ENCODE results near the gene SEC11C.
"Not testable (repeated sequence)": the region's sequence is repeated elsewhere in the genome, so short reads cannot be mapped to it uniquely, and the experiment has no call there.

SEC11C gene

GRCh38 chr18:59139615-59140301 is at the start of gene SEC11C:
Gene SEC11C, plus strand, starts transcription at chr18:59139884. Its CDS starts 65 bp downstream, at chr18:59139949.
- peak; percentile 97 for DNase-seq

GRCh38 chr18:59090966-59091603 is 48.6 kb upstream of the SEC11C start:
- no peak for DNase-seq

- no peak for DNase-seq
These were observed 46.0 kb upstream of the SEC11C start for GRCh38 chr18:59093668-59094067.

- DNase-seq = no peak
These were observed 45.1 kb upstream of the SEC11C start for GRCh38 chr18:59094569-59094968.

- no peak for DNase-seq
These were observed 43.4 kb upstream of the SEC11C start for GRCh38 chr18:59096098-59096789.

- DNase-seq = no peak
These were observed 37.8 kb upstream of the SEC11C start for GRCh38 chr18:59101830-59102414.

- no peak for DNase-seq
These were observed 30.3 kb upstream of the SEC11C start for GRCh38 chr18:59109375-59109774.

GRCh38 chr18:59114160-59114559 is 25.5 kb upstream of the SEC11C start:
- DNase-seq = no peak

GRCh38 chr18:59123588-59124369 is 15.9 kb upstream of the SEC11C start:
- no peak for DNase-seq

GRCh38 chr18:59124370-59124704 is 15.3 kb upstream of the SEC11C start:
- no peak for DNase-seq

GRCh38 chr18:59127047-59127446 is 12.6 kb upstream of the SEC11C start:
- no peak for DNase-seq

- DNase-seq = no peak
These were observed 9.6 kb upstream of the SEC11C start for GRCh38 chr18:59129951-59130703.

GRCh38 chr18:59132810-59133465 is 6.7 kb upstream of the SEC11C start:
- no peak for DNase-seq

- no peak for DNase-seq
These were observed 431 bp upstream of the SEC11C start for GRCh38 chr18:59139291-59139614.

GRCh38 chr18:59140302-59140885 is 710 bp downstream of the SEC11C start:
- no peak for DNase-seq

- no peak for DNase-seq
These were observed 1.8 kb downstream of the SEC11C start for GRCh38 chr18:59141294-59142068.

- no peak for DNase-seq
These were observed 2.6 kb downstream of the SEC11C start for GRCh38 chr18:59142274-59142673.

GRCh38 chr18:59142800-59143416 is 3.2 kb downstream of the SEC11C start:
- DNase-seq = not testable (repeated sequence)

GRCh38 chr18:59143441-59143840 is 3.8 kb downstream of the SEC11C start:
- DNase-seq = no peak

- DNase-seq = no peak
These were observed 4.8 kb downstream of the SEC11C start for GRCh38 chr18:59144483-59144882.

All from activated CD8-positive, alpha-beta memory T cell treated with anti-CD3 and anti-CD28 coated beads for 24 hours (primary cell).